GM12878 (cell line): ENCODE data around the gene KDM2A. TPM values are rescaled to one million over a fixed set of nuclear protein-coding genes. Genes with fewer than 3 reads are reported as not detected.

Experiments used
- ASH2L ChIP-seq: fragments of 300-600, 200-600 bp; sonication (generic); IDR thresholded peaks from 2 replicates; pipeline ENCODE4 v1.6.1; 2017; ENCODE audit warnings: low read depth, mild to moderate bottlenecking, borderline replicate concordance
- BHLHE40 ChIP-seq, 2 experiments: fragments of 450-650 bp in 1 of 2; IDR thresholded peaks; 2 replicates each; pipeline ENCODE4 v1.6.1; 2011 to 2017; ENCODE audit warnings: low read depth in 2 of 2, borderline replicate concordance in 1 of 2, improper control_type of control experiment in 1 of 2, low read length in 1 of 2, mild to moderate bottlenecking in 1 of 2
- E2F4 ChIP-seq: IDR thresholded peaks from 2 replicates; pipeline ENCODE4 v1.6.1; 2012; ENCODE audit warnings: low read depth, low read length, improper control_type of control experiment
- EP300 ChIP-seq, 2 experiments: fragments of 150-350 bp in 1 of 2; IDR thresholded peaks; 2 replicates each; pipeline ENCODE4 v1.6.1; 2011 to 2012; ENCODE audit warnings: low read depth in 2 of 2, low read length in 2 of 2, borderline replicate concordance in 1 of 2, improper control_type of control experiment in 1 of 2, inconsistent platforms in 1 of 2; ENCODE audit not compliant: control insufficient read depth in 1 of 2
- ESRRA ChIP-seq: IDR thresholded peaks from 2 replicates; pipeline ENCODE4 v1.6.1; 2012; ENCODE audit warnings: mild to moderate bottlenecking, low read length, improper control_type of control experiment
- IKZF1 ChIP-seq: fragments of 450-650 bp; conservative IDR thresholded peaks from 2 replicates; pipeline ENCODE4 v1.6.1; 2017; ENCODE audit warnings: antibody characterized with exemption, mild to moderate bottlenecking
- IRF5 ChIP-seq: fragments of 450-650 bp; IDR thresholded peaks from 2 replicates; pipeline ENCODE4 v1.6.1; 2017; ENCODE audit warnings: borderline replicate concordance
- JUNB ChIP-seq: IDR thresholded peaks from 2 replicates; pipeline ENCODE4 v1.6.1; 2016; ENCODE audit warnings: antibody characterized with exemption, mild to moderate bottlenecking
- JUND ChIP-seq: IDR thresholded peaks from 2 replicates; pipeline ENCODE4 v1.6.1; 2012; ENCODE audit warnings: low read depth, mild to moderate bottlenecking, low read length, improper control_type of control experiment, moderate library complexity
- MXI1 ChIP-seq: fragments of 150-350 bp; IDR thresholded peaks from 2 replicates; pipeline ENCODE4 v1.6.1; 2011; ENCODE audit warnings: low read depth, mild to moderate bottlenecking, inconsistent platforms, low read length, improper control_type of control experiment
- NFIC ChIP-seq: IDR thresholded peaks from 2 replicates; pipeline ENCODE4 v1.6.1; 2012; ENCODE audit warnings: low read depth, mild to moderate bottlenecking, inconsistent platforms, low read length, moderate library complexity
- RFX5 ChIP-seq: IDR thresholded peaks from 2 replicates; pipeline ENCODE4 v1.6.1; 2011; ENCODE audit warnings: low read depth, low read length, improper control_type of control experiment
- SMAD5 ChIP-seq: IDR thresholded peaks from 2 replicates; pipeline ENCODE4 v1.6.1; 2016; ENCODE audit warnings: antibody characterized with exemption, low read depth
- STAT1 ChIP-seq: fragments of 450-650 bp; conservative IDR thresholded peaks from 2 replicates; pipeline ENCODE4 v1.6.1; 2014; ENCODE audit warnings: antibody characterized with exemption, mild to moderate bottlenecking
- polyA plus RNA-seq, 11 experiments: library from polyadenylated mRNA; depleted of rRNA in 4 of 11; unstranded in 6 of 11; stranded (reverse) in 5 of 11; fragments of >200 nt; fragmentation: Nextera tagmentation in 4 of 11; fragmentation: Illumina TruSeq in 1 of 11; extraction: Ambion mirVana in 4 of 11; extraction: Trizol in 1 of 11; gene quantifications; 1 replicate in 1 of 11; 2 replicates in 10 of 11; pipeline versions ENCODE4 v1.2.1 to v1.2.3, GENCODE V29; 2011 to 2016; ENCODE audit warnings: inconsistent platforms in 2 of 11, missing spikeins in 2 of 11, low read depth in 1 of 11
- total RNA-seq, 4 experiments: library from RNA; depleted of rRNA in 3 of 4; stranded (reverse); fragments of >200 nt in 3 of 4; fragmentation: Illumina TruSeq in 1 of 4; extraction: Trizol in 1 of 4; gene quantifications; 2 replicates each; pipeline versions ENCODE4 v1.2.1 to v1.2.3, GENCODE V29; 2013 to 2021
- TF ChIP-seq, protein P1 (sequence below): IDR thresholded peaks from 2 replicates; pipeline ENCODE4 v1.6.1; 2011; ENCODE audit warnings: borderline replicate concordance, low read depth, mild to moderate bottlenecking, moderate library complexity, mixed read lengths, low read length; ENCODE audit not compliant: insufficient read depth; ENCODE audit errors: extremely low read length
- TF ChIP-seq, protein P2 (sequence below): fragments of 150-350 bp; IDR thresholded peaks from 2 replicates; pipeline ENCODE4 v1.6.1; 2016; ENCODE audit warnings: low read depth, low read length
- TF ChIP-seq, protein P3 (sequence below): IDR thresholded peaks from 2 replicates; pipeline ENCODE4 v1.6.1; 2012; ENCODE audit warnings: improper control_type of control experiment, low read depth, low read length; ENCODE audit not compliant: insufficient replicate concordance

The KDM2A gene
- total and polyA plus RNA-seq, 10 of the 15 experiments (the other 5 are each of a cell fraction or from before 2014, with no cell fraction given): 10.5 to 69.3 (median 41.6) TPM

GRCh38 chr11:67266449-67267187, 147.6 kb downstream of the KDM2A start, which contains the start of gene GRK2 (continued):
- TF ChIP-seq, protein P1, sequence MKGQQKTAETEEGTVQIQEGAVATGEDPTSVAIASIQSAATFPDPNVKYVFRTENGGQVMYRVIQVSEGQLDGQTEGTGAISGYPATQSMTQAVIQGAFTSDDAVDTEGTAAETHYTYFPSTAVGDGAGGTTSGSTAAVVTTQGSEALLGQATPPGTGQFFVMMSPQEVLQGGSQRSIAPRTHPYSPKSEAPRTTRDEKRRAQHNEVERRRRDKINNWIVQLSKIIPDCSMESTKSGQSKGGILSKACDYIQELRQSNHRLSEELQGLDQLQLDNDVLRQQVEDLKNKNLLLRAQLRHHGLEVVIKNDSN: no peak
- TF ChIP-seq STAT1 (no peak), IKZF1 (no peak), EP300 (IDR thresholded peaks at IDR 0.05; ENCODE audit: borderline replicate concordance in 1 of 2, control insufficient read depth in 1 of 2, low read depth in 2 of 2, low read length in 2 of 2) (no peak), BHLHE40 (IDR thresholded peaks at IDR 0.05; ENCODE audit: borderline replicate concordance in 1 of 2, low read depth in 2 of 2, low read length in 1 of 2) (no peak), NFIC (no peak), E2F4 (no peak), JUND (no peak), JUNB (no peak), ASH2L (no peak), IRF5 (no peak), SMAD5 (no peak), MXI1 (no peak), ESRRA (no peak), RFX5 (no peak)
- TF ChIP-seq, protein P2, sequence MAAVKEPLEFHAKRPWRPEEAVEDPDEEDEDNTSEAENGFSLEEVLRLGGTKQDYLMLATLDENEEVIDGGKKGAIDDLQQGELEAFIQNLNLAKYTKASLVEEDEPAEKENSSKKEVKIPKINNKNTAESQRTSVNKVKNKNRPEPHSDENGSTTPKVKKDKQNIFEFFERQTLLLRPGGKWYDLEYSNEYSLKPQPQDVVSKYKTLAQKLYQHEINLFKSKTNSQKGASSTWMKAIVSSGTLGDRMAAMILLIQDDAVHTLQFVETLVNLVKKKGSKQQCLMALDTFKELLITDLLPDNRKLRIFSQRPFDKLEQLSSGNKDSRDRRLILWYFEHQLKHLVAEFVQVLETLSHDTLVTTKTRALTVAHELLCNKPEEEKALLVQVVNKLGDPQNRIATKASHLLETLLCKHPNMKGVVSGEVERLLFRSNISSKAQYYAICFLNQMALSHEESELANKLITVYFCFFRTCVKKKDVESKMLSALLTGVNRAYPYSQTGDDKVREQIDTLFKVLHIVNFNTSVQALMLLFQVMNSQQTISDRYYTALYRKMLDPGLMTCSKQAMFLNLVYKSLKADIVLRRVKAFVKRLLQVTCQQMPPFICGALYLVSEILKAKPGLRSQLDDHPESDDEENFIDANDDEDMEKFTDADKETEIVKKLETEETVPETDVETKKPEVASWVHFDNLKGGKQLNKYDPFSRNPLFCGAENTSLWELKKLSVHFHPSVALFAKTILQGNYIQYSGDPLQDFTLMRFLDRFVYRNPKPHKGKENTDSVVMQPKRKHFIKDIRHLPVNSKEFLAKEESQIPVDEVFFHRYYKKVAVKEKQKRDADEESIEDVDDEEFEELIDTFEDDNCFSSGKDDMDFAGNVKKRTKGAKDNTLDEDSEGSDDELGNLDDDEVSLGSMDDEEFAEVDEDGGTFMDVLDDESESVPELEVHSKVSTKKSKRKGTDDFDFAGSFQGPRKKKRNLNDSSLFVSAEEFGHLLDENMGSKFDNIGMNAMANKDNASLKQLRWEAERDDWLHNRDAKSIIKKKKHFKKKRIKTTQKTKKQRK: no peak
- TF ChIP-seq, protein P3, sequence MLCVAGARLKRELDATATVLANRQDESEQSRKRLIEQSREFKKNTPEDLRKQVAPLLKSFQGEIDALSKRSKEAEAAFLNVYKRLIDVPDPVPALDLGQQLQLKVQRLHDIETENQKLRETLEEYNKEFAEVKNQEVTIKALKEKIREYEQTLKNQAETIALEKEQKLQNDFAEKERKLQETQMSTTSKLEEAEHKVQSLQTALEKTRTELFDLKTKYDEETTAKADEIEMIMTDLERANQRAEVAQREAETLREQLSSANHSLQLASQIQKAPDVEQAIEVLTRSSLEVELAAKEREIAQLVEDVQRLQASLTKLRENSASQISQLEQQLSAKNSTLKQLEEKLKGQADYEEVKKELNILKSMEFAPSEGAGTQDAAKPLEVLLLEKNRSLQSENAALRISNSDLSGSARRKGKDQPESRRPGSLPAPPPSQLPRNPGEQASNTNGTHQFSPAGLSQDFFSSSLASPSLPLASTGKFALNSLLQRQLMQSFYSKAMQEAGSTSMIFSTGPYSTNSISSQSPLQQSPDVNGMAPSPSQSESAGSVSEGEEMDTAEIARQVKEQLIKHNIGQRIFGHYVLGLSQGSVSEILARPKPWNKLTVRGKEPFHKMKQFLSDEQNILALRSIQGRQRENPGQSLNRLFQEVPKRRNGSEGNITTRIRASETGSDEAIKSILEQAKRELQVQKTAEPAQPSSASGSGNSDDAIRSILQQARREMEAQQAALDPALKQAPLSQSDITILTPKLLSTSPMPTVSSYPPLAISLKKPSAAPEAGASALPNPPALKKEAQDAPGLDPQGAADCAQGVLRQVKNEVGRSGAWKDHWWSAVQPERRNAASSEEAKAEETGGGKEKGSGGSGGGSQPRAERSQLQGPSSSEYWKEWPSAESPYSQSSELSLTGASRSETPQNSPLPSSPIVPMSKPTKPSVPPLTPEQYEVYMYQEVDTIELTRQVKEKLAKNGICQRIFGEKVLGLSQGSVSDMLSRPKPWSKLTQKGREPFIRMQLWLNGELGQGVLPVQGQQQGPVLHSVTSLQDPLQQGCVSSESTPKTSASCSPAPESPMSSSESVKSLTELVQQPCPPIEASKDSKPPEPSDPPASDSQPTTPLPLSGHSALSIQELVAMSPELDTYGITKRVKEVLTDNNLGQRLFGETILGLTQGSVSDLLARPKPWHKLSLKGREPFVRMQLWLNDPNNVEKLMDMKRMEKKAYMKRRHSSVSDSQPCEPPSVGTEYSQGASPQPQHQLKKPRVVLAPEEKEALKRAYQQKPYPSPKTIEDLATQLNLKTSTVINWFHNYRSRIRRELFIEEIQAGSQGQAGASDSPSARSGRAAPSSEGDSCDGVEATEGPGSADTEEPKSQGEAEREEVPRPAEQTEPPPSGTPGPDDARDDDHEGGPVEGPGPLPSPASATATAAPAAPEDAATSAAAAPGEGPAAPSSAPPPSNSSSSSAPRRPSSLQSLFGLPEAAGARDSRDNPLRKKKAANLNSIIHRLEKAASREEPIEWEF: no peak
